Testis (tissue), 2 donors: ENCODE measurements around the gene CTTNBP2.

Experiments used
- CTCF ChIP-seq, 3 experiments: fragments of 450-650 bp in 2 of 3; fragments of 200-600 bp in 1 of 3; sonication (generic) in 1 of 3; IDR thresholded peaks; one replicate each; pipeline ENCODE4 v1.5.1; 2016 to 2019; ENCODE audit warnings: antibody characterized with exemption in 3 of 3, mild to moderate bottlenecking in 2 of 3, moderate library complexity in 1 of 3
- POLR2A ChIP-seq: fragments of 450-650 bp; IDR thresholded peaks from one replicate; pipeline ENCODE4 v1.6.1; 2017; ENCODE audit warnings: antibody characterized with exemption, mild to moderate bottlenecking, moderate library complexity

GRCh38 chr7:117876761-117877160, 3.5 kb upstream of the CTTNBP2 start:
- no peak for TF ChIP-seq CTCF (IDR thresholded peaks at IDR 0.05)
- no peak for TF ChIP-seq POLR2A
